B cell (primary cell): ENCODE data around the gene DLG2. TPM values are rescaled to one million over a fixed set of nuclear protein-coding genes. Genes with fewer than 3 reads are reported as not detected.

Experiments used
- ATAC-seq: fragments of 200-7000 bp; cut with Tn5 transposase; one replicate; pipeline ENCODE4 v1.10.0; 2021; ENCODE audit warnings: low read depth, mild to moderate bottlenecking, moderate number of reproducible peaks, moderate library complexity
- CTCF ChIA-PET: fragments of 350-600 bp; sonication (Branson Sonifier 250); formaldehyde crosslinking; loops from one replicate; lab custom pipeline; 2021; ENCODE audit warnings: antibody characterized with exemption, inconsistent platforms; lab: Charles Lee
- POLR2A ChIA-PET: fragments of 350-600 bp; sonication (Branson Sonifier 250); formaldehyde crosslinking; loops from one replicate; lab custom pipeline; 2021; ENCODE audit warnings: antibody characterized with exemption; lab: Charles Lee
- DNase-seq: peaks from one replicate; pipeline ENCODE4 v3.0.0; 2013
- H2AFZ ChIP-seq: 2 replicates; pipeline ENCODE4 v1.6.1; 2012; ENCODE audit warnings: mild to moderate bottlenecking, low read depth, low read length; ENCODE audit not compliant: insufficient read depth, poor library complexity, severe bottlenecking
- H3K27ac ChIP-seq, 2 donors: 1 replicate in 1 of 2; 2 replicates in 1 of 2; pipeline ENCODE4 v1.5.1; 2012 to 2013; ENCODE audit warnings: low read length in 2 of 2, mild to moderate bottlenecking in 2 of 2, moderate library complexity in 1 of 2
- H3K27me3 ChIP-seq, 4 experiments: fragments of 200-600 bp in 1 of 4; sonication (generic) in 1 of 4; replicated peaks in 1 of 4; 1 replicate in 2 of 4; 2 replicates in 2 of 4; pipeline versions ENCODE4 v1.6.1 to v1.7.0; 2013 to 2016; ENCODE audit warnings: low read length in 3 of 4, mild to moderate bottlenecking in 2 of 4, mixed read lengths in 1 of 4, moderate library complexity in 1 of 4; ENCODE audit not compliant: insufficient read depth in 4 of 4, control insufficient read depth in 3 of 4; ENCODE audit errors: control extremely low read depth in 1 of 4
- H3K36me3 ChIP-seq, 2 experiments: replicated peaks in 1 of 2; 1 replicate in 1 of 2; 2 replicates in 1 of 2; pipeline versions ENCODE4 v1.6.1 to v1.7.1; 2013; ENCODE audit warnings: low read length in 1 of 2; ENCODE audit not compliant: insufficient read depth in 2 of 2, control insufficient read depth in 1 of 2; ENCODE audit errors: control extremely low read depth in 1 of 2, extremely low read depth in 1 of 2
- H3K4me1 ChIP-seq, 2 donors: fragments of 200-600 bp in 1 of 2; sonication (generic) in 1 of 2; 1 replicate in 1 of 2; 2 replicates in 1 of 2; pipeline versions ENCODE4 v1.5.1 to v1.6.1; 2013 to 2017; ENCODE audit warnings: low read length in 2 of 2; ENCODE audit not compliant: control insufficient read depth in 2 of 2, insufficient read depth in 2 of 2
- H3K4me2 ChIP-seq: replicated peaks from 2 replicates; pipeline ENCODE3; 2012; ENCODE audit warnings: mild to moderate bottlenecking, low read depth, low read length; ENCODE audit not compliant: poor library complexity, severe bottlenecking
- H3K4me3 ChIP-seq, 5 experiments: fragments of 200-600 bp in 1 of 5; sonication (generic) in 1 of 5; 1 replicate in 3 of 5; 2 replicates in 2 of 5; pipeline versions ENCODE4 v1.5.1 to v1.7.0; 2011 to 2016; ENCODE audit warnings: low read length in 4 of 5, mild to moderate bottlenecking in 4 of 5, low read depth in 2 of 5, control low read depth in 1 of 5, moderate library complexity in 1 of 5; ENCODE audit not compliant: insufficient read depth in 1 of 5; ENCODE audit errors: control extremely low read depth in 1 of 5, extremely low read depth in 1 of 5
- H3K79me2 ChIP-seq: fragments of 200-600 bp; sonication (generic); one replicate; pipeline ENCODE4 v1.6.0; 2016; ENCODE audit warnings: low read length; ENCODE audit not compliant: control insufficient read depth, insufficient read depth
- H3K9ac ChIP-seq: fragments of 200-600 bp; sonication (generic); 2 replicates; pipeline ENCODE4 v1.6.1; 2017; ENCODE audit warnings: mild to moderate bottlenecking, low read length, moderate library complexity
- H3K9me3 ChIP-seq, 3 donors: one replicate each; pipeline versions ENCODE4 v1.6.1 to v1.7.1; 2013; ENCODE audit warnings: low read length in 2 of 3; ENCODE audit not compliant: control insufficient read depth in 2 of 3, insufficient read depth in 1 of 3; ENCODE audit errors: control extremely low read depth in 1 of 3
- H4K20me1 ChIP-seq: 2 replicates; pipeline ENCODE4 v1.6.0; 2012; ENCODE audit warnings: mild to moderate bottlenecking, low read length; ENCODE audit not compliant: insufficient read depth, control insufficient read depth, poor library complexity, severe bottlenecking
- H3K27ac Mint-ChIP-seq: one replicate; pipeline ENCODE4 v1.8.0; 2021; ENCODE audit warnings: mixed read lengths
- H3K27me3 Mint-ChIP-seq: one replicate; pipeline ENCODE4 v1.8.0; 2021; ENCODE audit warnings: mixed read lengths
- H3K4me1 Mint-ChIP-seq: one replicate; pipeline ENCODE4 v1.8.0; 2021; ENCODE audit warnings: mixed read lengths
- H3K4me3 Mint-ChIP-seq: one replicate; pipeline ENCODE4 v1.8.0; 2021; ENCODE audit warnings: mixed read lengths
- H3K9me3 Mint-ChIP-seq: one replicate; pipeline ENCODE4 v1.8.0; 2022; ENCODE audit warnings: mixed read lengths; ENCODE audit not compliant: insufficient read depth
- EZH2 ChIP-seq: IDR thresholded peaks from 2 replicates; pipeline ENCODE4 v1.6.1; 2012; ENCODE audit warnings: borderline replicate concordance, low read depth, mild to moderate bottlenecking, moderate library complexity, low read length; ENCODE audit not compliant: insufficient read depth, poor library complexity, severe bottlenecking
- WGBS: methylation state at CpG from one replicate; pipeline ENCODE4 v1.1.5; 2013; ENCODE audit warnings: missing lambda C conversion rate; ENCODE audit not compliant: insufficient coverage; 5-methylcytosine and 5-hydroxymethylcytosine counted together
- intact Hi-C: fragments of 100-400 bp; cut with micrococcal nuclease; formaldehyde crosslinking; loops from one replicate; pipeline ENCODE4 v1.10.0; 2022
- polyA plus RNA-seq: library from polyadenylated mRNA; depleted of rRNA; stranded (reverse); fragments of >200 nt; gene quantifications from 2 replicates; pipeline ENCODE4 v1.2.3, GENCODE V29; 2012
- total RNA-seq, 2 donors: library from RNA; stranded (reverse); fragments of 120-200 nt in 1 of 2; gene quantifications; 1 replicate in 1 of 2; 2 replicates in 1 of 2; pipeline versions ENCODE4 v1.2.3 to v1.2.4, GENCODE V29; 2013 to 2022
- TF ChIP-seq, protein P1 (sequence below): fragments of 200-600 bp; IDR thresholded peaks from one replicate; pipeline ENCODE4 v1.8.0; 2022; ENCODE audit warnings: antibody characterized with exemption, mild to moderate bottlenecking

Gene DLG2
- total and polyA plus RNA-seq, 2 donors (not counting 1 experiment from before 2014, with no cell fraction given), result 0.54 to 5.4 TPM

DNA sequence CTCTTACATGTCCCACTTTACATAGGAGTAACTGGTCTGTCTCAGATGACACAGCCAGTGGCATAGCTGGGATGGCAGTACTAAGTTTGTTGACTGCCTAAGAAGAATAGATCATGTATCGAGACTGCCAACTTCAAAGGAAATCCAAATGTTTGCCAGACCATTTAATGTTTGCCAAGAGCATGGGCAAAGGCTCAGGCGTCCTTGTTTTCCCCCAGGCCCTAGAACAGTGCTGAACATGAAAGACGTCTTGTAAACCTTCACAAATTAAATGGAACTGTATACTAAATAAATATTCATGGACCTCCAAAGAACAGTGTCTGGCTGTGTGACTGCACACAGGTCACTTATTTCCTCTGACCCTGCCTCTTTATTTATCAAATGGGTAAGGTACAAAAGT, 2106.3 kb downstream of the DLG2 start:
- Histone ChIP-seq H3K27me3 (no peaks in the 10 kb centered on the region), H3K79me2 (no peaks in the 10 kb centered on the region), H3K4me3 (no peak overlapping the region), H3K4me2 (no peak overlapping the region), H3K36me3 (no peaks in the 10 kb centered on the region), H4K20me1 (no peaks in the 10 kb centered on the region), H3K27ac (no peak overlapping the region), H3K9me3 (peaks cover 0 to 13% (median 0%) of the 10 kb centered on the region in 3 donors), H3K9ac (no peak overlapping the region), H3K4me1 (peaks cover 3 to 6% of the 10 kb centered on the region in 2 donors), H2AFZ (no peak overlapping the region)
- no peak overlapping the region for H3K4me3 Mint-ChIP-seq
- no CpG with 5 or more reads among the region's 3 CpGs for WGBS
- peaks cover 18% of the 10 kb centered on the region for H3K27me3 Mint-ChIP-seq
- DNase-seq (no peak), ATAC-seq (no peak)
- H3K4me1 Mint-ChIP-seq, result peaks cover 5% of the 10 kb centered on the region
- ChIA-PET POLR2A (no interaction called here), CTCF (no interaction called here)
- H3K9me3 Mint-ChIP-seq, result no peaks in the 10 kb centered on the region
- TF ChIP-seq, protein P1, sequence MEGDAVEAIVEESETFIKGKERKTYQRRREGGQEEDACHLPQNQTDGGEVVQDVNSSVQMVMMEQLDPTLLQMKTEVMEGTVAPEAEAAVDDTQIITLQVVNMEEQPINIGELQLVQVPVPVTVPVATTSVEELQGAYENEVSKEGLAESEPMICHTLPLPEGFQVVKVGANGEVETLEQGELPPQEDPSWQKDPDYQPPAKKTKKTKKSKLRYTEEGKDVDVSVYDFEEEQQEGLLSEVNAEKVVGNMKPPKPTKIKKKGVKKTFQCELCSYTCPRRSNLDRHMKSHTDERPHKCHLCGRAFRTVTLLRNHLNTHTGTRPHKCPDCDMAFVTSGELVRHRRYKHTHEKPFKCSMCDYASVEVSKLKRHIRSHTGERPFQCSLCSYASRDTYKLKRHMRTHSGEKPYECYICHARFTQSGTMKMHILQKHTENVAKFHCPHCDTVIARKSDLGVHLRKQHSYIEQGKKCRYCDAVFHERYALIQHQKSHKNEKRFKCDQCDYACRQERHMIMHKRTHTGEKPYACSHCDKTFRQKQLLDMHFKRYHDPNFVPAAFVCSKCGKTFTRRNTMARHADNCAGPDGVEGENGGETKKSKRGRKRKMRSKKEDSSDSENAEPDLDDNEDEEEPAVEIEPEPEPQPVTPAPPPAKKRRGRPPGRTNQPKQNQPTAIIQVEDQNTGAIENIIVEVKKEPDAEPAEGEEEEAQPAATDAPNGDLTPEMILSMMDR, result no peak
- no peak for TF ChIP-seq EZH2
- H3K27ac Mint-ChIP-seq, result no peak overlapping the region
- intact Hi-C loops, result no loop called here

- Mint-ChIP-seq H3K4me1 (no peaks in the 10 kb centered on the region), H3K4me3 (no peak overlapping the region), H3K27ac (no peak overlapping the region), H3K27me3 (peaks cover 8% of the 10 kb centered on the region), H3K9me3 (no peaks in the 10 kb centered on the region)
- no peaks in the 10 kb centered on the region for H4K20me1 ChIP-seq
- no peaks in the 10 kb centered on the region for H3K36me3 ChIP-seq
- H3K9me3 ChIP-seq, result no peaks in the 10 kb centered on the region
- H3K4me3 ChIP-seq, result no peak overlapping the region
- no peaks in the 10 kb centered on the region for H3K27me3 ChIP-seq
- ATAC-seq (no peak), DNase-seq (no peak)
- H3K9ac ChIP-seq, result no peak overlapping the region
- H3K79me2 ChIP-seq, result no peaks in the 10 kb centered on the region
- no peak overlapping the region for H3K27ac ChIP-seq
- intact Hi-C loops, result no loop called here
- ChIA-PET POLR2A (no interaction called here), CTCF (interaction anchor here (0.7 kb wide), 1 partner anchor 900 kb away, joined by 3 read pairs; no protein-coding TSS in a partner anchor)
- TF ChIP-seq, protein P1, result no peak
- no peak for TF ChIP-seq EZH2
- no peak overlapping the region for H3K4me2 ChIP-seq
- 91% methylated on average over 1 of the region's 2 CpGs for WGBS
- no peak overlapping the region for H2AFZ ChIP-seq
- H3K4me1 ChIP-seq, result no peaks in the 10 kb centered on the region
These were observed 2115.5 kb downstream of the DLG2 start for GRCh38 chr11:83511646-83512045.
